HG03469 (cell line): ENCODE data around the gene SLC25A14.

ENCODE experiments used
- ATAC-seq: cut with Tn5 transposase; IDR thresholded peaks from one replicate; pipeline ENCODE4 v1.9.1; 2021; ENCODE audit warnings: mild to moderate bottlenecking, moderate library complexity, moderate number of reproducible peaks; ENCODE audit not compliant: unreplicated experiment

The SLC25A14 gene

DNA sequence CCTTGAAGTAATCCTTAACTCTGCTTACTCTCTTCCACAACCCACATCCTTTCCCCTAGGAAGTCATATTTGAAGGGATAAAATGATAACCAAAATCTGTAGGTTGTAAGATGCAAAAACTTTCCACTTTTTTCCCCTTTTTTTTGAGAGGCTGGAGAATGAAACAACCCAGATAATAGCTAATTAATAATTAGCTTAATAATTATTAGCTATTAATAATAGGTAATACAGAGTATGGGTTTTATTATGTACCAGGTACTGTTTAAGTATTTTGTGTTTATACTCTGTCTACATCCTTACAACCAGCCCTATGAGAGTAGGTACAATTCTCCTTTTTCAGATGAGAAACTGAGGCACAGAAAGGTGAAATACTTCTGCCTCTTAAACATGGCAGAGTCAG lies 36.4 kb downstream of the SLC25A14 start:
- no peak for ATAC-seq

DNA sequence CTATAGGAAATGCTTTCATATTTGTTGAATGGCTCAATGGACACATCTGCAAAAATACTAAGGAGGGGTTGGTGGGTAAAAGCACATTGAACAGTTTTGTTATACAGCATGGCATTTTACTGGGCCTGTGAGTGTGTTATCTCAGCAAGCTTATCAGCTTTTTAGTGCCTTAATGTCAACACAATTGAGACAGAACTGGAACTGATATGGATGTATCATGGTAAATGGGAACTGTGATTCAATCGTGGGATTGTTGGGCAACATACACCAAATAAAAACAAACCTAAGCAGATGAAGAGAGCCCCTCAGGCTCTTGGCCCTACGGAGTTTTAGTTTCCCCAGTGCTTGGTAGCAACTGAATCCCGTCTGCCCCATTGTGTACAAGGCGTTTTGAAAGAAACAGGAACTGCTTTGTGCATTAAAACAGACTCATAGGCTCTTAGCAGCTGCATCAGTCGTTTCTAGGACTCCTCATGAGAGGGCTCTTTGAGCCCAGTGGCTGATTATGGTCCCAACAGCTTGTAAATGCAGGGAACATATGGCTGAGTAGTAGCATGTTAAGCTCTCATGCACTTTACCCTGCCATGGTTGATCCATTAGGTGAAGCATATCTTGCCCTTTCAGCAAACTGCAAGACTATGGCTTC lies 38.4 kb downstream of the SLC25A14 start:
- no peak for ATAC-seq

DNA sequence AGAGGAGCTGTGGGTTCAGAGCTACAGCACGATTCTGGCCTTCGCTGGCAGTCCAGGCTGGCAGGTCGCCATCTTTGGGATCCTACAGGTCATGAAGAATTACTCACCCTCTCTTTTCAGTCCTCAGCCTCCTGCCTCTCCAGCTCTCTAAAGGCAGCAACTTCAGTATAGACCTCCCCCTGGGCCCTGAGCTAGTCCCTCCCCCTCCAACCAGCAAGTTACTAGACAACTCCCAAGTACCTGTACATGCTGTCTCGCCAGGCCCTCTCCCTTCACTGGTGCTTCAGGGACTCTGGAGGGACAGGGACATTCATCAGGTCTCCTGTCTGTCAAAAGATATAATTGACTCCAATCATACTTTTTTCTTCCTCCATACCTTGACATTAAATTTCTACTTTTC lies 45.8 kb downstream of the SLC25A14 start, which contains the start of gene GPR119:
Gene GPR119, minus strand, starts transcription at position 155 of the 400 bp plus-strand sequence. CDS start 227 bp downstream, outside the sequence.
- ATAC-seq = no peak

DNA sequence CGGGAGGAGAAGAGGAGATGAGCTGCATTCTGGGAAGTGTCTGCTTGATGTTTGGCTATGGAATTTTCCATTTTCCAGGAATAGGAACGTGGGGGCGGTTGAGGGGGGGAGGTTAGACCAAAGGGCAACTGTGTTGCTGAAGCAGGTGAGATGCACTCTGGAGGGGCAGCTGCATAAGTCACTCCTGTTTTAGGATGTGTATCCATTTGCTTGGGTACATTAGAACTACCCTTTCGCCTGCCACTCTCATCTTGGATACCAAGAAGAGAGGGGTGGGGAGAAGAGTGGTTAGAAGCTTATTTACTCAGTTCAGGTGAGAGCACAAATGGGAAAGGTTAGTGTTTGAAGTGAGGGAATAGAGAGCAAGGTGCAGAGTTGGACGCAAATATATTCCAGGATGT lies 46.7 kb downstream of the SLC25A14 start:
- no peak for ATAC-seq

DNA sequence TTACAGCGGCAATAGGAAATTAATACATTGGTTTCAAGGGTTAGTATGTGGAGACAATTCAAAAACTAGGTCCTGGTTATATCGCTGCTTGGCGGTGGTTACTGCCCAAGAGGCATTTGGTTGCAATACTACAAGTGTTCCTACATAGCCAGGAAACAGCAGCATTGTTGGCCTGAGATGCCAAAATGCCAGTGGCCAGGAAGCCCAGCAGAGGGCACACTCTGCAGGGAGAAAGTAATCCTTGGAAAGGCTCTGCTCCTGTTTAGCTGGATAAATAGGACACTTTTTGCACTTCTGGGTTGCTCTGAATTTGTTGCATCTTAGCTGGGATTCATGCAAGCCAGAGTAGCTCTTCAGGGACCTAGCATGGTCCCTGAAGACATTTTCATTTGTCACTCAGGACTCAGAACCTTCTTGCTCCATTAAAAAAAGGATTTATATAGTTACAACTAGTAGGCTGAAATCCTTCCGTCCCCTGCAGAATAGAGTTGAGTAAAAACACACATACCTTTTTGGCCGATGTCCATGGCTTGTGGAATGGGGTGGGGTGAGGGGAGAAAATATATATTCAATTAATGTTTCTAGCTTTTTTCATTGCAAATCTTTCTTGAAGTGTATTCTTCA lies 53.8 kb downstream of the SLC25A14 start:
- no peak for ATAC-seq

DNA sequence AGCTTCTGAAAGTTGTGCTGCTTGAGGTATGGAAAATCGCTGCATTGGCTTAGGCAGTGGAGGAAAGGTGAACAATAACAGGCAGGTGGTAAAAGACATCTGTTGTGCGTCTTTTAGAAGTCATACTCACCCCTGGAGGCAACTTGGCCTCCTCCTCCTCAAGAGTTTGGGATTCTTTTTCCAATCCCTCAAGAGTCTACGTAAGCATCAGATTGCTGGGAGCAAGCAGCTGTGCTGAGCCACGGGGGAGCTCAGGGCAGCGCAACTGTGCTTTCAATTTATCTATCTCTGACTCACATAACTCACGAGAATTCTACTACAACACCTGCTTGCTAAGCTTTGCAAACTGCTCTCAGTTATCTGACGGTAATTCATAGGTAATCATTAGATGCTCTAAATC lies 55.6 kb downstream of the SLC25A14 start:
- no peak for ATAC-seq

DNA sequence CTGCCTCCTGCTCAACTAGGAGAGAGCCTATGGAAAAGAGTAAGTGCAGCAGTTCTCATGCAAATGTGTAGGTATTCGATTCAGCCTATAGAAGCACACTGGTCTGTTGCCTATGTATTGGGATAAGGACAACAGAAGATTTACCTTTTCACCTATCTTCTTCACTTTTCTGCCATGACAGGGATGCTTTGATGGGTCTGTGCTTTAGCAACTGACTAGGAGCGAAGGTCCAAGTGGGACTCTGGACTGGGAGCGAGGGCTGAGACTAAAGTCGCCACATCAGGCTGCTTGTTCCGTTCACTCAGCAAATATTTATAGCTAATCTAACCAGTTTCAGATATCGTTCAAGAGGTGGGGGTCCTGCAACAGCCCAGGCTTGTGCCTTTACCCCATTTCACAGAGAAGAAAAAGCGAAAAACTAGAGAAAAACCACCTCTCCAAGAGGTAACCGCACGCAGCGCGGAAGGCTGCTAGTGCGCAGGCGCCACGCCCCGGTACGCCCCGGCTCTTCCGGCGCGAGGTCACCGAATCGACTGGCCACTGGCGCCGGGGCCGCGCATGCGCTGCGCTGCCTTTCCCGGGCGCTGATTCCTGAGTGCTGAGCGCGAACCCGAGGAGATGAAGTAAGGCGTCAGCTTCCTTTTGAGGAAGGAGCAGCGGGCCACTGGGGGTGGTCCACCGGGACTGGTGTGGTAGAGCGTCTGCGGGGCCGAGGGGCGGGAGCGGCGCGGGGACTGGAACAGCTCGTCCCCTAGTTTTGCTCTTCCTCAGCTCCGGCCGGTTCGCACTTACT lies 61.9 kb downstream of the SLC25A14 start, which contains the start of gene RBMX2:
Gene RBMX2, plus strand, starts transcription at position 573 of the 793 bp plus-strand sequence. Its CDS starts 46 bp downstream, at position 619.
- ATAC-seq = peak; percentile 84

DNA sequence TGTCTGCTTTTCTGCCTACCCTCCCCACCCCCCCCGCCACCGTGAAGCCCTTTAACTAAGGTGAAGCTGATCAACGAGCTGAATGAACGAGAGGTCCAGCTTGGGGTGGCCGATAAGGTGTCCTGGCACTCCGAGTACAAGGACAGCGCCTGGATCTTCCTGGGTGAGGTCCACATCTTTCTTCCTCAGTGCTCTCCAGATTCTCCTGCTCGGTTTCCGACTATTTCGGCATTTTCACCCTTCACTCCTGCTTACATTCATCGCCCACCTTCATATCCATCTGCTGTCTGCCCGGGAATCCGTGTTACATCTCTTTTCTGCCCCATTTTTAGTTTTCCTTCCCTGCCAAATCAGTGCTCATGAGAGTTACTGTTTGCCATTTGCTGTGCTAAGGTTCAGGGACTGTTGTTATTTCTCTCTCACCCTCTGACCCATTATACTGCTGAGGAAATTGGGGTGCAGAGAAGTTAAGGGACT lies 62.5 kb downstream of the SLC25A14 start:
- ATAC-seq = no peak

DNA sequence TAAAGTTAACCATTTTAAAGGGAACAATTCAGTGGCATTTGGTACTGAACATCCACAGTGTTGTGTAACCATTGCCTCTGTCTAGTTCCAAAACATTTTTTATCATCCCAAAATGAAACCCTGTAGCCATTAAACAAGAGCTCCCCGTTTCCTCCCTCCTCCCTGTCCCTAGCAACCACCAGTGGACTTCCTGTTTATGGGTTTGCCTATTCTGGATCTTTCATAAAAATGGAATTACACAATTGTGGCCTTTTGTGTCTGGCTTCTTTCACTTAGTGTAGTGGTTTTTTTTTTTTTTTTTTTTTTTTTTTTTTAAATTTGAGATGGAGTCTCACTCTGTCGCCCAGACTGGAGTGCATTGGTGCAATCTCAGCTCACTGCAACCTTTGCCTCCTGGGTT lies 73.7 kb downstream of the SLC25A14 start:
- ATAC-seq = no peak

DNA sequence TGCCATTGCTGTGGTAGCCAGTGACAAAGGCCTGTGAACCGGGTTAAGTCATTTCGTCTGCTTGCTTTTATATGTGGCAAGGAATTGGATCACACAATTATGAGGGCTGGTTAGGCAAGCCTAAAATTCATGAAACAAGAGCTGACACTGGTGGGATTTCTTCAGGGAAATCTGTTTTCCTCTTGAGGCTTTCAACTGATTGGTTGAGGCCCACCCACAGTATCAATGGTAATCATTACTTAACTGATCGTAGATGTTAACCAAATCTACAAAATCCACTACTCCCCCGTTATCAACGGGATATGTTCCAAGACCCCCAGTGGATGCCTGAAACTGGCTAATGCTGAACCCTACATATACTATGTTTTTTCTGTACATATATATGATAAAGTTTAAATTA lies 75.1 kb downstream of the SLC25A14 start:
- ATAC-seq = no peak

DNA sequence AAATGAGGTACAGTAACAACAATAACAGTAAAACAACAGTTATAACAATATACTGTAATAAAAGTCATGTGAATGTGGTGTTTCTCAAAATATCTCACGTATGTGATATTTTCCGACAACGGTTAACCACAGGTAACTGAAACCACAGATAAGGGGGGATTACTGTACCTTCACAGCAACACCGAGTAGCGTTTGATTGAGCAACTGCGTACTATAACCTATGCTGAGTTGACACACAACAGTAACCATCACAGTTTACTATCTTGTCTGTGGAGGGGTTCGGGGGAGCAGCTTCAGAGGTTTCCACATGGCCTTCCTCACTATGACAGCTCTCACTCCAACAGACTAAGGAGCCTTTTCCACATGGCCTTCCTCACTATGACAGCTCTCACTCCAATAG lies 75.5 kb downstream of the SLC25A14 start:
- ATAC-seq = no peak

DNA sequence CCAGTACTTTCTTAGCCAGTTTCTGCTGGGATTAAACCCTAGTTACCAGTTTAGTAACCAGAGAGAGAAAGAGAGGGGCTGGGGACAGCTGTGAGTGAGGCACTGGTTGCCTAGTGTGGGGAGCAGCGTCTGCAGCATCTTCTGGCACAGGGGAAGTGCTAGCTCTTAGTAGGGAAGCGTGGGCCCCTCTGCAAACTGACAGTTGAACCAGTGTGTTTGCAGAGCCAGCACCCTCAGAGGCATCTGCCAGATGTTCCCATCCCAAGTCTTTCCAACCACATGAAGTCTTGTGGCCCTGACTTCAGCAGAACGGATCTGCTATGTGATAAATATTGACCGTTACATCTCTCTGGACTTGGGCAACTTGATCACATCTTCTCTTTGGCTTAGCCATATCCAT lies 77.1 kb downstream of the SLC25A14 start:
- ATAC-seq = no peak

DNA sequence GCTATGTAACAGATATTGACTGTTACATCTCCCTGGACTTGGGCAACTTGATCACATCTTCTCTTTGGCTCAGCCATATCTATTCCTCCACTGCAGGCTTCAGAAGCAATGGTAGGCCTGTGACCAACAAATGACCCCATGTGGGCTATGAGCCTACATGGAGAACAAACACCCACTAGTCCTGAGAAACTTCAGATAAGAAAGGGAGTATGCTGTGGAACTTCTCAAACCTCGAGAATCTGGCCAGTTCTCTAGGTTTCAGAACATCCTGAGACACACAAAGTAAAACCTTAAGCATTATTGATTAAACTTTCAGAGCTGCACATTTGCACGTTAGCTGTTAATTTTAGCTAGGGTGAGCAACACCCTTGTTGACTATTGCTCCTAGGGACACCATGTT lies 78.3 kb downstream of the SLC25A14 start:
- ATAC-seq = no peak

DNA sequence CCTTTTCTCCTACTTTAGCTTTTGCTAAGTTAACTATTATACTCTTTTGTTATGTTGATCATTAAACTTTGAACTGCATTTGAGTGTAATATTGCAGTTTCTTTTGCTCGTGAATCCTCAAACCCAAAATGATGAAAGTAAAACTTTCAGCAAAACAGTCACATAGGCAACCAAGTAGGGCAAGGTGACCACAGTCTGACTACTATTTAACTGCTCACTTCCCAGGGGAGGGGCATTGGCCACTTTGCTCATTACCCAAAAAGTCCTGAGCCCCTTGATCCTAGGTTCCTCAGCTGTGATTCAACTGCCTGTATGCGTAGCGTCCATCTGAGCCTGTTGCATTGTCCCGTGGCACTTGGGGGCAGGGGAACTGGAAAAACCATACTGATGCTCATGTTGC lies 79.0 kb downstream of the SLC25A14 start:
- ATAC-seq = no peak

DNA sequence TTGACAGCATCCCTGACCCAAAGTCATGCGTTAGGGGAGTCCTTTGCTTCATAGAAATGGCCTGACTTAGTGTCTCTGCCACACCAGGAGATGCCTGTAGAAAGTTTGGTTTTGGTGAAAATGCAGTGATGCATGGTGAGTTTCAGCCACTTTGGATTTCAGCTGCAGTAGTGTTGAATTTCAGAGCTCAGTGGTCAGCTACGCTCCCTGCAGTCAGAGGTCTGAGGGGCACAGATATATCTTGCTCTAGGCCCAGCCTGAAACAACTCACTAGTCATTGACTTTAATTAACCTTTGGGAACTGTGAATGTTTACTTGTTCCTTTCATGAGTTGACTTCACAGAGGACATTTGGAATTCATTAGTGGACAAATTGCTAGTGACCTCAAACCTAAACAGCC lies 79.5 kb downstream of the SLC25A14 start:
- ATAC-seq = no peak
